H9 (cell line): ENCODE data around the gene VSIG8. TPM values are rescaled to one million over a fixed set of nuclear protein-coding genes. Genes with fewer than 3 reads are reported as not detected.
"Not testable (repeated sequence)": the region's sequence is repeated elsewhere in the genome, so short reads cannot be mapped to it uniquely, and the experiment has no call there.

Source experiments
- DNase-seq: peaks from one replicate; pipeline ENCODE4 v3.0.0-alpha.2; 2017
- H2AFZ ChIP-seq: one replicate; pipeline ENCODE4 v1.6.1; 2013; ENCODE audit warnings: mild to moderate bottlenecking, low read length, control low read depth, moderate library complexity
- H2AK5ac ChIP-seq: 2 replicates; pipeline ENCODE4 v1.6.1; 2013; ENCODE audit warnings: low read length, control low read depth, mixed read lengths; ENCODE audit not compliant: insufficient read length
- H2BK120ac ChIP-seq: one replicate; pipeline ENCODE4 v1.6.1; 2013; ENCODE audit warnings: low read depth, mild to moderate bottlenecking, low read length, control low read depth, inconsistent platforms; ENCODE audit not compliant: poor library complexity, severe bottlenecking
- H2BK12ac ChIP-seq: 2 replicates; pipeline ENCODE4 v1.6.1; 2013; ENCODE audit warnings: low read length, control low read depth, mixed read lengths, low read depth; ENCODE audit not compliant: insufficient read length
- H2BK15ac ChIP-seq: 2 replicates; pipeline ENCODE4 v1.6.1; 2013; ENCODE audit warnings: low read depth, low read length, control low read depth
- H2BK20ac ChIP-seq: one replicate; pipeline ENCODE4 v1.6.1; 2013; ENCODE audit warnings: low read depth, mild to moderate bottlenecking, low read length, control low read depth, inconsistent platforms; ENCODE audit not compliant: poor library complexity, severe bottlenecking
- H2BK5ac ChIP-seq: 2 replicates; pipeline ENCODE4 v1.6.1; 2013; ENCODE audit warnings: low read length, control low read depth, mixed read lengths; ENCODE audit not compliant: insufficient read length
- H3K14ac ChIP-seq: 2 replicates; pipeline ENCODE4 v1.6.1; 2013; ENCODE audit warnings: low read length, control low read depth; ENCODE audit not compliant: insufficient read depth
- H3K18ac ChIP-seq: 2 replicates; pipeline ENCODE4 v1.6.1; 2013; ENCODE audit warnings: low read depth, mild to moderate bottlenecking, mixed read lengths, low read length, control low read depth; ENCODE audit not compliant: insufficient read length
- H3K23ac ChIP-seq: 2 replicates; pipeline ENCODE4 v1.6.1; 2013; ENCODE audit warnings: low read length, control low read depth, mixed read lengths, low read depth; ENCODE audit not compliant: insufficient read length
- H3K23me2 ChIP-seq: 2 replicates; pipeline ENCODE4 v1.6.1; 2013; ENCODE audit warnings: low read depth, mild to moderate bottlenecking, mixed read lengths, low read length, control low read depth; ENCODE audit not compliant: insufficient read length, poor library complexity, severe bottlenecking
- H3K27ac ChIP-seq: 2 replicates; pipeline ENCODE4 v1.5.1; 2013; ENCODE audit warnings: low read length, control low read depth, mixed read lengths, low read depth; ENCODE audit not compliant: insufficient read length
- H3K27me3 ChIP-seq: 2 replicates; pipeline ENCODE4 v1.6.1; 2013; ENCODE audit warnings: low read length, control low read depth, inconsistent platforms; ENCODE audit not compliant: insufficient read depth
- H3K4ac ChIP-seq: 2 replicates; pipeline ENCODE4 v1.6.1; 2013; ENCODE audit warnings: low read depth, mild to moderate bottlenecking, control low read depth, inconsistent platforms, low read length, moderate library complexity
- H3K4me1 ChIP-seq: 2 replicates; pipeline ENCODE4 v1.6.1; 2013; ENCODE audit warnings: low read length, control low read depth, inconsistent platforms; ENCODE audit not compliant: insufficient read depth
- H3K4me2 ChIP-seq: 2 replicates; pipeline ENCODE4 v1.6.1; 2013; ENCODE audit warnings: low read length, control low read depth, mixed read lengths; ENCODE audit not compliant: insufficient read length, insufficient read depth
- H3K56ac ChIP-seq: 2 replicates; pipeline ENCODE4 v1.6.1; 2013; ENCODE audit warnings: low read depth, mild to moderate bottlenecking, mixed read lengths, low read length, control low read depth; ENCODE audit not compliant: insufficient read length
- H3K79me1 ChIP-seq: 2 replicates; pipeline ENCODE4 v1.6.1; 2013; ENCODE audit warnings: low read depth, mild to moderate bottlenecking, moderate library complexity, low read length, control low read depth, inconsistent platforms; ENCODE audit not compliant: insufficient read depth, poor library complexity, severe bottlenecking
- H3K79me2 ChIP-seq: 2 replicates; pipeline ENCODE4 v1.6.1; 2013; ENCODE audit warnings: low read length, control low read depth, inconsistent platforms; ENCODE audit not compliant: insufficient read depth
- H3K9ac ChIP-seq: 2 replicates; pipeline ENCODE4 v1.6.1; 2013; ENCODE audit warnings: low read length, control low read depth, mixed read lengths; ENCODE audit not compliant: insufficient read length; ENCODE audit errors: extremely low read depth
- H3K9me3 ChIP-seq: one replicate; pipeline ENCODE4 v1.6.1; 2013; ENCODE audit warnings: low read depth, low read length, inconsistent platforms; ENCODE audit not compliant: control insufficient read depth
- H3T11ph ChIP-seq: one replicate; pipeline ENCODE4 v1.6.1; 2013; ENCODE audit warnings: mild to moderate bottlenecking, low read length, control low read depth, inconsistent platforms
- H4K20me1 ChIP-seq: one replicate; pipeline ENCODE4 v1.6.1; 2013; ENCODE audit not compliant: control insufficient read depth, insufficient read length, insufficient read depth
- H4K5ac ChIP-seq: 2 replicates; pipeline ENCODE4 v1.6.1; 2013; ENCODE audit warnings: low read depth, mild to moderate bottlenecking, mixed read lengths, low read length, control low read depth; ENCODE audit not compliant: insufficient read length
- H4K8ac ChIP-seq: replicated peaks from 2 replicates; pipeline ENCODE4 v1.6.1; 2013; ENCODE audit warnings: low read length, control low read depth, mixed read lengths, low read depth; ENCODE audit not compliant: insufficient read length
- H4K91ac ChIP-seq: 2 replicates; pipeline ENCODE4 v1.6.1; 2013; ENCODE audit warnings: low read depth, mild to moderate bottlenecking, moderate library complexity, mixed read lengths, low read length, control low read depth; ENCODE audit not compliant: insufficient read length
- H3K27ac Mint-ChIP-seq, 3 experiments: 2 replicates in 2 of 3; 3 replicates in 1 of 3; pipeline ENCODE4 v1.8.0; 2020 to 2021; ENCODE audit warnings: mixed read lengths in 3 of 3, mild to moderate bottlenecking in 1 of 3, moderate library complexity in 1 of 3
- H3K27me3 Mint-ChIP-seq: 2 replicates; pipeline ENCODE4 v1.8.0; 2021; ENCODE audit warnings: low read depth, mild to moderate bottlenecking, moderate library complexity, mixed read lengths
- H3K36me3 Mint-ChIP-seq, 3 experiments: 2 replicates in 2 of 3; 3 replicates in 1 of 3; pipeline ENCODE4 v1.8.0; 2020 to 2021; ENCODE audit warnings: low read depth in 3 of 3, mixed read lengths in 3 of 3; ENCODE audit not compliant: insufficient read depth in 1 of 3
- H3K4me1 Mint-ChIP-seq, 2 experiments: 2 replicates each; pipeline ENCODE4 v1.8.0; 2020; ENCODE audit warnings: mixed read lengths in 2 of 2
- H3K4me3 Mint-ChIP-seq, 2 experiments: 2 replicates in 1 of 2; 3 replicates in 1 of 2; pipeline ENCODE4 v1.8.0; 2020 to 2021; ENCODE audit warnings: mild to moderate bottlenecking in 2 of 2, mixed read lengths in 2 of 2, moderate library complexity in 1 of 2
- H3K9me3 Mint-ChIP-seq, 2 experiments: 2 replicates in 1 of 2; 3 replicates in 1 of 2; pipeline ENCODE4 v1.8.0; 2020; ENCODE audit warnings: mild to moderate bottlenecking in 2 of 2, mixed read lengths in 2 of 2, moderate library complexity in 1 of 2
- CTCF ChIP-seq: fragments of 200-600 bp; sonication (generic); conservative IDR thresholded peaks from 3 replicates; pipeline ENCODE4 v1.8.0; 2021; ENCODE audit warnings: antibody characterized with exemption, mild to moderate bottlenecking
- WGBS: extraction: QIAGEN DNeasy Blood & Tissue Kit; methylation state at CpG from one replicate; pipeline ENCODE4 v1.1.7; 2013; ENCODE audit warnings: missing lambda C conversion rate, low lambda C conversion rate, mixed read lengths; ENCODE audit not compliant: insufficient read length; ENCODE audit errors: extremely low coverage; 5-methylcytosine and 5-hydroxymethylcytosine counted together
- total RNA-seq: library from RNA; stranded (reverse); gene quantifications from 2 replicates; pipeline ENCODE4 v1.2.1, GENCODE V29; 2021

VSIG8 gene
- total RNA-seq, 1 experiment from 2014 or later, result not detected

- Histone ChIP-seq H3K56ac (no peak within 1 kb of the TSS), H2BK15ac (no peak within 1 kb of the TSS), H3K4ac (peak within 1 kb of the TSS; percentile 86; the same call in 1 of the 2 replicates), H3K79me2 (no peaks in the 10 kb centered on the region), H2BK20ac (no peak within 1 kb of the TSS), H2BK5ac (no peak within 1 kb of the TSS), H3K4me2 (peak within 1 kb of the TSS; percentile 56), H4K8ac (no peak within 1 kb of the TSS), H3K4me1 (no peaks in the 10 kb centered on the region; the same call in 1 of the 2 replicates), H2AFZ (peak within 1 kb of the TSS; percentile 34), H3K27me3 (no peaks in the 10 kb centered on the region), H3T11ph (peak within 1 kb of the TSS; percentile 97), H3K18ac (peak within 1 kb of the TSS; percentile 96), H2AK5ac (no peak within 1 kb of the TSS), H3K23ac (no peak within 1 kb of the TSS), H2BK12ac (peak within 1 kb of the TSS; percentile 28), H3K9me3 (no peaks in the 10 kb centered on the region), H3K14ac (peak within 1 kb of the TSS; percentile 89; the same call in 1 of the 2 replicates), H3K23me2 (peaks cover 4% of the 10 kb centered on the region), H3K27ac (no peak within 1 kb of the TSS), H4K5ac (no peak within 1 kb of the TSS), H3K9ac (no peak within 1 kb of the TSS), H4K91ac (no peak within 1 kb of the TSS), H4K20me1 (no peaks in the 10 kb centered on the region), H2BK120ac (peak within 1 kb of the TSS; percentile 98), H3K79me1 (no peaks in the 10 kb centered on the region)
- peak; percentile 97 for DNase-seq
- Mint-ChIP-seq H3K9me3 (peaks cover 7 to 8% of the 10 kb centered on the region in 2 experiments; a peak in 4 of 5 replicates), H3K4me1 (peaks cover 16% of the 10 kb centered on the region in 2 experiments), H3K27me3 (peaks cover 36% of the 10 kb centered on the region), H3K36me3 (peaks cover 0 to 6% (median 0%) of the 10 kb centered on the region in 3 experiments; a peak in 3 of 7 replicates), H3K4me3 (peak within 1 kb of the TSS; percentile 43 to 64), H3K27ac (peak within 1 kb of the TSS; percentile 38 to 95 (median 71); a peak in 4 of 7 replicates)
- no CpG with 5 or more reads among the region's 30 CpGs for WGBS
- no peak for TF ChIP-seq CTCF
Measured at GRCh38 chr1:159900086-159900680, 37.7 kb upstream of the VSIG8 start, which contains the start of gene CFAP45. Gene CFAP45, minus strand, starts transcription at chr1:159900165. Its CDS starts 67 bp downstream, at chr1:159900098.

- H3K4me2 ChIP-seq, H2BK15ac ChIP-seq, H3K56ac ChIP-seq, H2BK20ac ChIP-seq, H3K4me1 ChIP-seq, H3K9me3 ChIP-seq, H3K36me3 Mint-ChIP-seq, H4K8ac ChIP-seq, H3K9ac ChIP-seq, H2BK5ac ChIP-seq, H4K20me1 ChIP-seq, DNase-seq, H3K9me3 Mint-ChIP-seq, H3K23me2 ChIP-seq, H3K27me3 ChIP-seq, H2AK5ac ChIP-seq, H2AFZ ChIP-seq, H4K91ac ChIP-seq, H3K79me1 ChIP-seq, H3K79me2 ChIP-seq, H3K23ac ChIP-seq, H4K5ac ChIP-seq, H3K27ac ChIP-seq: not testable (repeated sequence)
- peaks cover 16% of the 10 kb centered on the region in 2 experiments for H3K4me1 Mint-ChIP-seq
- H3K27ac Mint-ChIP-seq, result peak overlapping the region in 2 of 3 experiments; percentile 61 to 95; a peak in 3 of 7 replicates
- H3K4me3 Mint-ChIP-seq, result peak overlapping the region in 1 of 2 experiments; percentile 16; a peak in 1 of 5 replicates
- H3K4ac ChIP-seq, result peak overlapping the region; percentile 27; the same call in 1 of the 2 replicates
- peak overlapping the region; percentile 67; the same call in 1 of the 2 replicates for H3K14ac ChIP-seq
- peak overlapping the region; percentile 97 for H3T11ph ChIP-seq
- H3K18ac ChIP-seq, result peak overlapping the region; percentile 93
- peak overlapping the region; percentile 28 for H2BK12ac ChIP-seq
- no CpG with 5 or more reads among the region's 15 CpGs for WGBS
- H3K27me3 Mint-ChIP-seq, result peaks cover 37% of the 10 kb centered on the region
- H2BK120ac ChIP-seq, result peak overlapping the region; percentile 98
Measured at GRCh38 chr1:159899634-159900033, 37.2 kb upstream of the VSIG8 start.
